GM19043 (cell line): ENCODE data around the gene ADORA2A.

ENCODE experiments used
- ATAC-seq: cut with Tn5 transposase; IDR thresholded peaks from one replicate; pipeline ENCODE4 v1.9.1; 2021; ENCODE audit warnings: low read depth; ENCODE audit not compliant: unreplicated experiment

Gene ADORA2A

GRCh38 chr22:24444729-24445466 lies 17.5 kb downstream of the ADORA2A start:
- no peak for ATAC-seq

- ATAC-seq = no peak
Measured at GRCh38 chr22:24445481-24446259, 18.3 kb downstream of the ADORA2A start.

GRCh38 chr22:24446260-24446611 lies 18.8 kb downstream of the ADORA2A start:
- no peak for ATAC-seq

- ATAC-seq = no peak
Measured at GRCh38 chr22:24450610-24451009, 23.2 kb downstream of the ADORA2A start.

- ATAC-seq = no peak
Measured at GRCh38 chr22:24451162-24451561, 23.8 kb downstream of the ADORA2A start.

- ATAC-seq = no peak
Measured at GRCh38 chr22:24453853-24454252, 26.5 kb downstream of the ADORA2A start.

- ATAC-seq = no peak
Measured at GRCh38 chr22:24455039-24455438, 27.6 kb downstream of the ADORA2A start.

GRCh38 chr22:24455751-24456426 lies 28.5 kb downstream of the ADORA2A start:
- ATAC-seq = no peak

GRCh38 chr22:24457894-24458420 lies 30.6 kb downstream of the ADORA2A start:
- ATAC-seq = no peak

GRCh38 chr22:24459911-24460310 lies 32.5 kb downstream of the ADORA2A start:
- no peak for ATAC-seq

- no peak for ATAC-seq
Measured at GRCh38 chr22:24460418-24461089, 33.2 kb downstream of the ADORA2A start.

GRCh38 chr22:24463071-24463760 lies 35.8 kb downstream of the ADORA2A start:
- no peak for ATAC-seq

GRCh38 chr22:24465566-24465965 lies 38.2 kb downstream of the ADORA2A start:
- no peak for ATAC-seq

GRCh38 chr22:24465975-24466374 lies 38.6 kb downstream of the ADORA2A start:
- ATAC-seq = no peak

GRCh38 chr22:24466716-24467328 lies 39.4 kb downstream of the ADORA2A start:
- no peak for ATAC-seq

GRCh38 chr22:24467340-24467739 lies 39.9 kb downstream of the ADORA2A start:
- ATAC-seq = no peak

GRCh38 chr22:24471570-24471969 lies 44.2 kb downstream of the ADORA2A start:
- ATAC-seq = no peak

- no peak for ATAC-seq
Measured at GRCh38 chr22:24473284-24473683, 45.9 kb downstream of the ADORA2A start.

- no peak for ATAC-seq
Measured at GRCh38 chr22:24474221-24474620, 46.8 kb downstream of the ADORA2A start.
